ENCODE data around the gene FIBP.

DNA sequence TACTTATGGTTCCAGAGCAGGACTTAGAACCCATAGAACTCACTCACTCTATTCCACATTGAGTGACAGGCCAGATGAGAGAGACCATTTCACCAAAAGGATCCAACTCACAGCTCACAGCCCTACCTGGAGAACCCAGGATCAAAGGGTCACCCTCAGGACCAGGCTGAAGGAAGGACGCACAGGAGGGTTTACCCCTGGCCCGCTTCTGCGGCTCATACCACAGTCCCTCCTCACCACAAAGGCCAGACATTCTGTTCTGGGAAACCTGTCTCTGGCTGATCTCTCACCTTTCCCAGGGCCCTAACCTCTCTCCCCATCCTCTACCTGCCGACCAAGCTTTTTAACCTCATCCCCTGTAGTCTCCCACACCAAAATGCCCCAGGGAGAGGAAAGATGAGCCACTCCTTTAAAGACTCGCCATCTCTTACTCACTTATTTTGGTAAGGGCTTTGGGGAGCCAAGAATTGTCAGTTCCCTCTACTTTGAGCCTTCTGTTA is 7.3 kb upstream of the FIBP start:
- TF ChIP-seq, protein P1, sequence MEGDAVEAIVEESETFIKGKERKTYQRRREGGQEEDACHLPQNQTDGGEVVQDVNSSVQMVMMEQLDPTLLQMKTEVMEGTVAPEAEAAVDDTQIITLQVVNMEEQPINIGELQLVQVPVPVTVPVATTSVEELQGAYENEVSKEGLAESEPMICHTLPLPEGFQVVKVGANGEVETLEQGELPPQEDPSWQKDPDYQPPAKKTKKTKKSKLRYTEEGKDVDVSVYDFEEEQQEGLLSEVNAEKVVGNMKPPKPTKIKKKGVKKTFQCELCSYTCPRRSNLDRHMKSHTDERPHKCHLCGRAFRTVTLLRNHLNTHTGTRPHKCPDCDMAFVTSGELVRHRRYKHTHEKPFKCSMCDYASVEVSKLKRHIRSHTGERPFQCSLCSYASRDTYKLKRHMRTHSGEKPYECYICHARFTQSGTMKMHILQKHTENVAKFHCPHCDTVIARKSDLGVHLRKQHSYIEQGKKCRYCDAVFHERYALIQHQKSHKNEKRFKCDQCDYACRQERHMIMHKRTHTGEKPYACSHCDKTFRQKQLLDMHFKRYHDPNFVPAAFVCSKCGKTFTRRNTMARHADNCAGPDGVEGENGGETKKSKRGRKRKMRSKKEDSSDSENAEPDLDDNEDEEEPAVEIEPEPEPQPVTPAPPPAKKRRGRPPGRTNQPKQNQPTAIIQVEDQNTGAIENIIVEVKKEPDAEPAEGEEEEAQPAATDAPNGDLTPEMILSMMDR (IDR thresholded peaks at IDR 0.05) = no peak
- TF ChIP-seq POLR2A (IDR thresholded peaks at IDR 0.05) = no peak
